ENCODE measurements around the gene ACTL10.
"Not testable (repeated sequence)": the region's sequence is repeated elsewhere in the genome, so short reads cannot be mapped to it uniquely, and the experiment has no call there.

Gene ACTL10

GRCh38 chr20:33640287-33640686 is 26.5 kb upstream of the ACTL10 start:
- POLR2A ChIA-PET (ENCODE audit: low non-redundant PET): no interaction called here
- CTCF ChIA-PET: interaction anchor here (0.6 to 1.6 kb wide), 3 partner anchors 11 to 27 kb away, joined by 3 to 4 read pairs (median 3); no protein-coding TSS in a partner anchor
- no peak for TF ChIP-seq CTCF (conservative IDR thresholded peaks at IDR 0.05; ENCODE audit: low read depth)
- H3K27ac ChIP-seq: no peak overlapping the region
- DNase-seq (ENCODE audit: low spot score): no peak

GRCh38 chr20:33644313-33645071 is 22.3 kb upstream of the ACTL10 start:
- DNase-seq (ENCODE audit: low spot score): no peak
- no peak for TF ChIP-seq CTCF (conservative IDR thresholded peaks at IDR 0.05; ENCODE audit: low read depth)
- CTCF ChIA-PET: interaction anchor here (0.6 to 1.3 kb wide), 2 partner anchors 9 to 12 kb away, joined by 3 to 4 read pairs; no protein-coding TSS in a partner anchor
- POLR2A ChIA-PET (ENCODE audit: low non-redundant PET): no interaction called here
- no peak overlapping the region for H3K27ac ChIP-seq

GRCh38 chr20:33645072-33645358 is 21.7 kb upstream of the ACTL10 start:
- no peak for TF ChIP-seq CTCF (conservative IDR thresholded peaks at IDR 0.05; ENCODE audit: low read depth)
- H3K27ac ChIP-seq: no peak overlapping the region
- CTCF ChIA-PET: interaction anchor here (0.6 to 1.3 kb wide), 2 partner anchors 9 to 12 kb away, joined by 3 to 4 read pairs; no protein-coding TSS in a partner anchor
- DNase-seq (ENCODE audit: low spot score): no peak
- POLR2A ChIA-PET (ENCODE audit: low non-redundant PET): no interaction called here

GRCh38 chr20:33645396-33645795 is 21.3 kb upstream of the ACTL10 start:
- TF ChIP-seq CTCF (conservative IDR thresholded peaks at IDR 0.05; ENCODE audit: low read depth): no peak
- ChIA-PET CTCF (no interaction called here), POLR2A (ENCODE audit: low non-redundant PET) (no interaction called here)
- no peak overlapping the region for H3K27ac ChIP-seq
- no peak for DNase-seq (ENCODE audit: low spot score)

GRCh38 chr20:33646191-33646590 is 20.6 kb upstream of the ACTL10 start:
- no peak overlapping the region for H3K27ac ChIP-seq
- TF ChIP-seq CTCF (conservative IDR thresholded peaks at IDR 0.05; ENCODE audit: low read depth): no peak
- no peak for DNase-seq (ENCODE audit: low spot score)
- CTCF ChIA-PET: interaction anchor here (4.0 kb wide), 1 partner anchor 22 kb away, joined by 25 read pairs; no protein-coding TSS in a partner anchor
- POLR2A ChIA-PET (ENCODE audit: low non-redundant PET): no interaction called here

- DNase-seq (ENCODE audit: low spot score); POLR2A ChIA-PET (ENCODE audit: low non-redundant PET): not testable (repeated sequence)
- H3K27ac ChIP-seq: peak overlapping the region; percentile 82
- CTCF ChIA-PET: interaction anchor here (0.6 to 4.0 kb wide), 2 partner anchors 21 to 252 kb away, joined by 3 to 25 read pairs; no protein-coding TSS in a partner anchor
These were observed 19.7 kb upstream of the ACTL10 start for GRCh38 chr20:33646959-33647602.
